Activated CD8-positive, alpha-beta memory T cell treated with anti-CD3 and anti-CD28 coated beads, Interleukin-2, amount 50 U/mL, for 1 hour (primary cell): ENCODE measurements around the gene ZHX3.

Experiments used
- DNase-seq: peaks from one replicate; pipeline ENCODE4 v3.0.0-alpha.2; 2020; ENCODE audit errors: extremely low read depth

The ZHX3 gene

GRCh38 chr20:41172296-41173140 is 145.0 kb downstream of the ZHX3 start:
- no peak for DNase-seq

DNA sequence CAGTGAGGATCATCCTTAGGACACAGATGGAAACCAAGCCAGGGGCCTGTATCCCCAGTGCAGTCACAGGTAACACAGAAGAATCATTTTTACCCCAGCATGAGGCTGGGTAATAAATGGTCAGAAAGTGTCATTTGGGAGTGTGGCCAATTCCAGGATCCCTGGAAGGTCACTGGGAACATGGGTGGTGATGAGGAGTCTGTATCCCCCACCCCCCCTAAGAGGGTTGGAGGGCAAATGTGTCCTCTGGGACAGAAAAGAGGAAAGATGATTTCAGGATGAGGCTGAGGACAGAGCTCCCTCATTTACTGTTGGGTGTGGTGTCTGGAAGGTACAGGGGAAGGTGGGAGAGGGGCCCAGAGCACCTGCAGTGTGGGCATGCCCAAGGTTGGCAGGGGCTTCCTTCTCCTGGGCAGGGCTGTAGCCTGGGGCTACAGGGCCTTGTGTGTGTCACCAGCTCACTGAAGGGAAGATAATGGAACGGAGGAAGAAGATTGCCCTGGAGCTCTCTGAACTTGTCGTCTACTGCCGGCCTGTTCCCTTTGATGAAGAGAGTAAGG is 145.7 kb downstream of the ZHX3 start:
- DNase-seq = no peak

DNA sequence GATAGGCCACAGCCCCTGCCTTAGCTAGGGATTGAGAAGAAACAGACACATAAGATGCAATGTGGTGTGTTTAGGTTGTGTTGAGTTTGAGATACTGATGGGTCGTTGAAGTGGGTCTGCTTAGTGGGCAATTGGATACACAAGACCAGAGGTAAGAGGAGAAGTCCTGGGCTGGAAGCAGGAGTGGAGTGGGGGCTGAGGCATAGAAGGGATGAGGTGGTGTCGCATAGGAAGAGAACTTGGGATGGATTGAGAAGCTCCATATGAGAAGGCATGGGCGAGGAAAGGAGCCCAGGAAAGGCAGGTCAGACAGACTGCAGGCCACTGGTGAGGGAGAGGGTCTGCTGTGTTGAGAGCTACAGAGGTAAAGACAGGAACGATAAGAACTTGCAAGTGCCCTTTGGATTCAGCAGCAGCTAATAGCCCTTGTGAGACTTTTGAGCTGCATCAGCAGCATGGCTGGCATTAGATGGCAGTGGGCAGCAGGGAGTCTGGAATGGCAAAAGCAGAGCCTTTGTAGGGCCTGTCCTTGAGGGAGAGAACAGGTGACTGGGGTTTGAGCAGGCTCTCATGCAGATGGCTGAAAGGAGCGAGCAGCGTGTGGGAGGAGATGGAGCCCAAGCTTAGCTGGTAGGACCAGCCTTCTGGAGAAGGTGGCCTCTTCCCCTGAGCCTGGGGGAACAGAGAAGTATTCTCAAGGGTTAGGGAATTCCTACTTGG is 147.0 kb downstream of the ZHX3 start:
- DNase-seq = no peak

DNA sequence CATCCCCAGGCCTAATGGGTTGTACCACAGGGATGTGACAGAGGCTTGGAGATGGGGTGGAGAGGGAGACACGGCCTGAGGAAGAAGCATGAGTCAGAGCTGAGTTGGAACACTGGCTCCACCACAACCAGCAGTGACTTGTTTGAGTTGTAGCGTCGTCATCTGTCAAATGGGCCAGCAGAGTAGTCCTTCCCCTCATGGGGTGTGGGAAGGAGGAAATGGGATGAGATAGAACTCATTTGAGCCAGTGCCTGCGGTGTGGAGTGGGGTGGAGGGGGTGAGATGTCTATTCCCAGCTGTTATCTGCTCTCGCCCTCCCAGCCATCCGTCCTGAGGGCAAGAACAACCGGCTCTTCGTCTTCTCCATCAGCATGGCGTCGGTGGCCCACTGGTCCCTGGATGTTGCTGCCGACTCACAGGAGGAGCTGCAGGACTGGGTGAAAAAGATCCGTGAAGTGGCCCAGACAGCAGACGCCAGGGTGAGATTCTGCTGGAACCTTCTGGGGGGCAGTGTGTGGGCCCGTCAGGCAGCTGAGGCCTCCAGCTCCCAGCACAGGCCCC is 147.7 kb downstream of the ZHX3 start:
- no peak for DNase-seq

- no peak for DNase-seq
Measured at GRCh38 chr20:41169162-41169690, 148.3 kb downstream of the ZHX3 start.

- DNase-seq = no peak
Measured at GRCh38 chr20:41168281-41169161, 149.0 kb downstream of the ZHX3 start.

GRCh38 chr20:41167481-41168253 is 149.9 kb downstream of the ZHX3 start:
- no peak for DNase-seq

- DNase-seq = no peak
Measured at GRCh38 chr20:41167118-41167470, 150.4 kb downstream of the ZHX3 start.

DNA sequence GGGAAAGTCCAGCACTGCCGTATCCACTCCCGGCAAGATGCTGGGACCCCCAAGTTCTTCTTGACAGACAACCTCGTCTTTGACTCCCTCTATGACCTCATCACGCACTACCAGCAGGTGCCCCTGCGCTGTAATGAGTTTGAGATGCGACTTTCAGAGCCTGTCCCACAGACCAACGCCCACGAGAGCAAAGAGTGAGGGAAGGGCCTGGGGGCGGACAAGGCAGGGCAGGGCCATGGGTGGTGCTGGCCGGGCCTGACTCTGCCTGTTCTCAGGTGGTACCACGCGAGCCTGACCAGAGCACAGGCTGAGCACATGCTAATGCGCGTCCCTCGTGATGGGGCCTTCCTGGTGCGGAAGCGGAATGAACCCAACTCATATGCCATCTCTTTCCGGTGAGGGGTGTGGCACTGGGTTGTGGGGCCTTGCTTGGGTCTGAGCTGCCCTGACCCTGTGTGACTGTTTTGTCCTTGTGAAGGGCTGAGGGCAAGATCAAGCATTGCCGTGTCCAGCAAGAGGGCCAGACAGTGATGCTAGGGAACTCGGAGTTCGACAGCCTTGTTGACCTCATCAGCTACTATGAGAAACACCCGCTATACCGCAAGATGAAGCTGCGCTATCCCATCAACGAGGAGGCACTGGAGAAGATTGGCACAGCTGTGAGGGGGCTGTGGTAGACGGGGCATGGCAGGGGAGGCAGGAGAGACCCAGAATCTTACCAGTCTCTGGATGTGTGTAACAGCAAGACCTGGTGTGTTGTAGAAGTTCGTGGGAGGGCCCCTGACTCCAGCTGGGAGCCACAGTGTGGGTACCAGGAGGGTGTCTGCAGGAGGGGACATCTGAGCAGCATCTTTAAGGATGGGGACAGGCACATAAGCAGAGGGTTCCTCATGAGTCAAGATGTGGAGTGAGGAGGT is 151.1 kb downstream of the ZHX3 start:
- DNase-seq = no peak

- no peak for DNase-seq
Measured at GRCh38 chr20:41165001-41165882, 152.3 kb downstream of the ZHX3 start.

DNA sequence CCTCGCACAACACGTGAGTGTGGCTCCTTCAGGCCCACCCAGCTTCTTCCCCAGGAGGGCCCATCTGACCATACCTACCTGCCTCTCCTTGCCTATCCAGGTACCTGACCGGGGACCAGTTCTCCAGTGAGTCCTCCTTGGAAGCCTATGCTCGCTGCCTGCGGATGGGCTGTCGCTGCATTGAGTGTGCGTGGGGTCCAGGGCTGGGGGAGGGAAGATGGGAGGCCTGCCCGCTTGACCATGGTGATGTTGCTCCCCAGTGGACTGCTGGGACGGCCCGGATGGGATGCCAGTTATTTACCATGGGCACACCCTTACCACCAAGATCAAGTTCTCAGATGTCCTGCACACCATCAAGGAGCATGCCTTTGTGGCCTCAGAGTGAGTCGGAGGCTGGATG is 153.7 kb downstream of the ZHX3 start:
- no peak for DNase-seq

- no peak for DNase-seq
Measured at GRCh38 chr20:41162396-41162795, 155.1 kb downstream of the ZHX3 start.

- DNase-seq = no peak
Measured at GRCh38 chr20:41161886-41162285, 155.6 kb downstream of the ZHX3 start.

DNA sequence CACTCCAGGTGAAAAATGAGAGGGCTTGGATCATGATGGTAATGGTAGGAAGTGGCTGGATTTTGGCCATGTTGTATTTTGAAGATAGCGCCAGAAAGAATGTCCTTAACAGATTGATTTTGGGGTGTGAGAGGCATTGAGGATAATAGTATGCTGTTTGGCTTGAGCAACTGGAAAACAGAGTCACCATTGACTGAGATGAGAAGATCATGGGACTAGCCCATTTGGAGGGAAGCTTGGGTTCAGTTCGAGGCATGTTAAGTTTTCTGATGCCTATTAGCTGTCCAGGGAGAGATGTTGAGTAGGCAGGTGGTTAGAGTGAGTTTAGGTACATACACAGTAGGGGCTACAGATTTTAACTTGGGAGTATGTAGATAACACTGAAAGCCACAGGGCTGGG is 156.8 kb downstream of the ZHX3 start:
- no peak for DNase-seq

DNA sequence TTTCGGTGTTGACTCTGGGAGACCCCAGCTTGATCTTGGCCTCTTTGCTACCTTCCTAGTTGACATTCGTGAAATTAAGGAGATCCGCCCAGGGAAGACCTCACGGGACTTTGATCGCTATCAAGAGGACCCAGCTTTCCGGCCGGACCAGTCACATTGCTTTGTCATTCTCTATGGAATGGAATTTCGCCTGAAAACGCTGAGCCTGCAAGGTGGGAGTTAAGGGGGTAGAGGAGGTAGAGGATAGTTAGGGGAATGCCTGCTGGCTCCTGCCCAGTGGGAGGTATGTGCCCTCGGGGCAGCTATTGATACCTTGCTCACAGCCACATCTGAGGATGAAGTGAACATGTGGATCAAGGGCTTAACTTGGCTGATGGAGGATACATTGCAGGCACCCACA is 158.0 kb downstream of the ZHX3 start:
- no peak for DNase-seq

GRCh38 chr20:41158082-41158625 is 159.4 kb downstream of the ZHX3 start:
- no peak for DNase-seq

DNA sequence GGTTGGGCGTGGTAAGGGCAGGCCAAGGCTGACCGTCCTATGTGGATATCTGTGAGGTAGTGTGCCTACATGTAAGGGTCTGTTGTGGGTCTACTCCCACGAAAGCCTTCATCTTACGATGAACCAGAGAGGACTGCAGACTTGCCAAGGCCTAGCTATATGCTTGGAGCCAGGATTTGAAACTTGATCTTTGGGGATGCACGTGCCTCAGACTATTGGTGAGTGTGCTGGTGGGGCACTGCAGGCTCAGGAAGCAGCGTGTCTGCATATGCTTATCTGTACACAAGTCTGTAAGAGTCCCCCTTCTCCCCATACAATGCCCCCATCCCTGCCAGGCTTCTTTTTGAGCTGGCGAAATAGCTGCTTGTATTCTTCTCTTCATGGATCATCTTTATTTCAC is 162.3 kb downstream of the ZHX3 start:
- no peak for DNase-seq
